AG04450 (cell line): Measurements from ENCODE around the gene FAM229A. TPM values are rescaled to one million over a fixed set of nuclear protein-coding genes. Genes with fewer than 3 reads are reported as not detected.

ENCODE experiments used
- CTCF ChIA-PET: fragments of 300-600, 350-600 bp; formaldehyde crosslinking; extraction: SDS; loops from one replicate; lab custom pipeline; 2022; ENCODE audit warnings: antibody characterized with exemption, inconsistent platforms; lab: Charles Lee
- POLR2A ChIA-PET: fragments of 350-600 bp; formaldehyde crosslinking; extraction: SDS; loops from one replicate; lab custom pipeline; 2021; ENCODE audit warnings: antibody characterized with exemption, inconsistent platforms; lab: Yijun Ruan, JAX
- DNase-seq: peaks from one replicate; pipeline ENCODE4 v3.0.0-alpha.2; 2011; ENCODE audit warnings: low read depth, low spot score
- H3K27ac ChIP-seq: one replicate; pipeline ENCODE4 v1.5.1; 2012; ENCODE audit warnings: low read depth, low read length, control low read depth
- H3K27me3 ChIP-seq: one replicate; pipeline ENCODE4 v1.6.0; 2012; ENCODE audit warnings: low read length; ENCODE audit not compliant: control insufficient read depth, insufficient read depth
- H3K4me3 ChIP-seq: 2 replicates; pipeline ENCODE4 v1.5.1; 2011; ENCODE audit warnings: mild to moderate bottlenecking, low read depth, low read length, control low read depth
- H3K9me3 ChIP-seq: 2 replicates; pipeline ENCODE4 v1.5.1; 2012; ENCODE audit warnings: low read length; ENCODE audit not compliant: control insufficient read depth, insufficient read depth
- CTCF ChIP-seq: IDR thresholded peaks from 2 replicates; pipeline ENCODE4 v1.5.1; 2011; ENCODE audit warnings: low read depth, low read length, control low read depth, inconsistent platforms
- polyA plus RNA-seq: library from polyadenylated mRNA; depleted of rRNA; stranded (reverse); fragments of >200 nt; gene quantifications from 2 replicates; pipeline ENCODE4 v1.2.3, GENCODE V29; 2011

The FAM229A gene
- polyA plus RNA-seq, 1 experiment: 1.4 TPM

GRCh38 chr1:32351399-32352238 is 10.7 kb downstream of the FAM229A start:
- Histone ChIP-seq H3K4me3 (peak overlapping the region; percentile 71), H3K27me3 (no peaks in the 10 kb centered on the region), H3K9me3 (peaks cover 5% of the 10 kb centered on the region; the same call in 1 of the 2 replicates), H3K27ac (peak overlapping the region; percentile 75)
- peak; percentile 79 for DNase-seq
- CTCF ChIA-PET: interaction anchor here (0.7 to 1.6 kb wide), 4 partner anchors 10 to 411 kb away, joined by 3 to 4 read pairs (median 3); no protein-coding TSS in a partner anchor
- TF ChIP-seq CTCF: peak; percentile 9; the same call in 1 of the 2 replicates
- POLR2A ChIA-PET: interaction anchor here (0.6 to 4.4 kb wide), 11 partner anchors 8 to 135 kb away, joined by 3 to 83 read pairs (median 3); partner anchors contain the start of genes BSDC1 and MARCKSL1

GRCh38 chr1:32350785-32351398 is 11.4 kb downstream of the FAM229A start:
- peaks cover 5% of the 10 kb centered on the region; the same call in 1 of the 2 replicates for H3K9me3 ChIP-seq
- H3K4me3 ChIP-seq: peak overlapping the region; percentile 71
- H3K27me3 ChIP-seq: no peaks in the 10 kb centered on the region
- peak; percentile 57 for TF ChIP-seq CTCF
- H3K27ac ChIP-seq: no peak overlapping the region
- DNase-seq: no peak
- POLR2A ChIA-PET: interaction anchor here (0.6 to 4.4 kb wide), 9 partner anchors 7 to 135 kb away, joined by 3 to 83 read pairs (median 3); partner anchors contain the start of genes BSDC1 and MARCKSL1
- CTCF ChIA-PET: interaction anchor here (0.5 to 1.4 kb wide), 5 partner anchors 9 to 412 kb away, joined by 3 to 4 read pairs (median 3); no protein-coding TSS in a partner anchor

- POLR2A ChIA-PET: no interaction called here
- H3K4me3 ChIP-seq: no peak overlapping the region
- no peak for TF ChIP-seq CTCF
- H3K27me3 ChIP-seq: no peaks in the 10 kb centered on the region
- CTCF ChIA-PET: no interaction called here
- DNase-seq: peak; percentile 16
- no peak overlapping the region for H3K27ac ChIP-seq
- peaks cover 5% of the 10 kb centered on the region; the same call in 1 of the 2 replicates for H3K9me3 ChIP-seq
Observed at GRCh38 chr1:32349211-32349708, 13.0 kb downstream of the FAM229A start.

GRCh38 chr1:32346532-32347157 is 15.6 kb downstream of the FAM229A start:
- no peak overlapping the region for H3K4me3 ChIP-seq
- no peak for DNase-seq
- no peaks in the 10 kb centered on the region for H3K27me3 ChIP-seq
- CTCF ChIA-PET: interaction anchor here (0.7 to 1.2 kb wide), 2 partner anchors 23 to 131 kb away, joined by 3 read pairs; no protein-coding TSS in a partner anchor
- TF ChIP-seq CTCF: no peak
- H3K9me3 ChIP-seq: peaks cover 5% of the 10 kb centered on the region; the same call in 1 of the 2 replicates
- no peak overlapping the region for H3K27ac ChIP-seq
- POLR2A ChIA-PET: interaction anchor here (3.4 kb wide), 1 partner anchor 11 kb away, joined by 32 read pairs; the partner anchor contains the start of gene MARCKSL1
